ENCODE data around the gene GNG12. TPM values are rescaled to one million over a fixed set of nuclear protein-coding genes. Genes with fewer than 3 reads are reported as not detected.

GNG12 gene
- total and polyA plus RNA-seq, 2 donors (not counting 3 experiments of a cell fraction or from before 2014, with no cell fraction given): 107 to 152 TPM

DNA sequence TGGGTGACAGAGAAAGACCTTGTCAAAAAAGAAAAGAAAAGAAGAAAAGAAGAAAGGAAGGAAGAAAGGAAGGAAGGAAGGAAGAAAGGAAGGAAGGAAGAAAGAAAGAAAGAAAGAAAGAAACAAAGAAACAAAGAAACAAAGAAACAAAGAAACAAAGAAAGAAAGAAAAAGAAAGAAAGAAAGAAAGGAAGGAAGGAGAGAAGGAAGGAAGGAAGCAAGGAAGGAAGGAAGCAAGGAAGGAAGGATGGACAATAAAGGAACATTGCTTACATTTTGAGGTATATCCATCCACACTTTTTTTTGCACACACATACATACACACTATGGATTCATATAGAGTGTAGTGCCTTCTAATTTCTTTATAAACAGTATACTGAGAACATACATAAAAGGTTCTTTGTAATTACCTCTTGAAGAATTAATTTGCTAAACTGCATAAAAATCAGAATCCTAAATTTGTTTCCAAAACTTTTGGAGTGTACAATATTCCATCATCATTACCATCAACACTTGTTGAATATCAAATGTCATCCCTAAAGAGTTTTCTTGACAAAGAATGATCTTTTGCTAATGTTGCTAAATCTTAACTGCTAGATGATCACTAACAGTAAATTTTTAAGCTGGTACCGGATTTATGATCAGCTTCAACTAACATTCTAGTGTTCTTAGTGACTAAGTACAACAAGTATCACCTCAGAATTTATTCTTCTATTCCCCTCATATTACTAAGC, 159.6 kb downstream of the GNG12 start:
- Histone ChIP-seq H4K20me1 (replicated peaks; ENCODE audit: control insufficient read depth, extremely low read depth, insufficient read depth, low read length) (no peaks in the 10 kb centered on the region), H3K27ac (ENCODE audit: insufficient read depth, low read depth, low read length) (peak overlapping the region; percentile 69), H3K4me3 (replicated peaks in 1 of 3; ENCODE audit: insufficient read depth in 1 of 3, low read depth in 1 of 3, low read length in 3 of 3) (no peak overlapping the region), H3K27me3 (ENCODE audit: control insufficient read depth in 2 of 2, insufficient read depth in 2 of 2, low read length in 2 of 2) (no peaks in the 10 kb centered on the region), H3K9me1 (replicated peaks; ENCODE audit: control insufficient read depth, extremely low read depth, insufficient read depth, low read length) (no peaks in the 10 kb centered on the region), H3K9ac (replicated peaks; ENCODE audit: extremely low read depth, insufficient read depth, low read length) (peak overlapping the region; percentile 41), H3K4me2 (ENCODE audit: insufficient read depth, low read length) (no peak overlapping the region), H3K9me3 (replicated peaks; ENCODE audit: control insufficient read depth, insufficient read depth, low read length) (no peaks in the 10 kb centered on the region), H3K36me3 (ENCODE audit: control insufficient read depth in 2 of 2, extremely low read depth in 1 of 2, insufficient read depth in 2 of 2, low read length in 2 of 2) (no peaks in the 10 kb centered on the region), H3K4me1 (ENCODE audit: control insufficient read depth, extremely low read depth, insufficient read depth, low read length) (peaks cover 18% of the 10 kb centered on the region), H2AFZ (ENCODE audit: low read depth, low read length) (no peak overlapping the region), H3K79me2 (ENCODE audit: control insufficient read depth, insufficient read depth, low read length) (no peaks in the 10 kb centered on the region)
- ChIA-PET CTCF (interaction anchor here (1.1 to 1.9 kb wide), 10 partner anchors 9 to 141 kb away, joined by 3 to 12 read pairs (median 6); partner anchors contain the start of gene GADD45A), POLR2A (interaction anchor here (2.6 kb wide), 1 partner anchor 11 kb away, joined by 22 read pairs; the partner anchor contains the start of gene GADD45A)
- FAIRE-seq (peak; percentile 48), DNase-seq (ENCODE audit: low read depth, low spot score) (no peak)
- BruUV-seq (replicated peaks): no TSS peak
- intact Hi-C loops (cut with micrococcal nuclease): loop anchor here (1.0 to 2.0 kb wide), 4 partner anchors 12 to 83 kb away; partner anchors contain the start of gene GADD45A
- TF ChIP-seq POLR2A (IDR thresholded peaks at IDR 0.05; ENCODE audit: low read depth, low read length) (no peak), JUN (IDR thresholded peaks at IDR 0.05; ENCODE audit: borderline replicate concordance, insufficient read depth, insufficient read length, low read depth) (no peak), GATA2 (IDR thresholded peaks at IDR 0.05; ENCODE audit: insufficient read depth, insufficient read length, low read depth, low read length) (no peak), EZH2 (IDR thresholded peaks at IDR 0.05; ENCODE audit: borderline replicate concordance, low read depth, low read length, severe bottlenecking) (no peak), POLR2AphosphoS5 (IDR thresholded peaks at IDR 0.05; ENCODE audit: insufficient read depth, low read depth, low read length) (no peak), MYC (IDR thresholded peaks at IDR 0.05; ENCODE audit: low read depth, low read length) (no peak), FOS (IDR thresholded peaks at IDR 0.05; ENCODE audit: borderline replicate concordance, insufficient read depth, low read length) (no peak)
- TF ChIP-seq, protein P1, sequence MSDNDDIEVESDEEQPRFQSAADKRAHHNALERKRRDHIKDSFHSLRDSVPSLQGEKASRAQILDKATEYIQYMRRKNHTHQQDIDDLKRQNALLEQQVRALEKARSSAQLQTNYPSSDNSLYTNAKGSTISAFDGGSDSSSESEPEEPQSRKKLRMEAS (IDR thresholded peaks at IDR 0.05; ENCODE audit: insufficient read depth, insufficient read length): no peak
- TF ChIP-seq, protein P2, sequence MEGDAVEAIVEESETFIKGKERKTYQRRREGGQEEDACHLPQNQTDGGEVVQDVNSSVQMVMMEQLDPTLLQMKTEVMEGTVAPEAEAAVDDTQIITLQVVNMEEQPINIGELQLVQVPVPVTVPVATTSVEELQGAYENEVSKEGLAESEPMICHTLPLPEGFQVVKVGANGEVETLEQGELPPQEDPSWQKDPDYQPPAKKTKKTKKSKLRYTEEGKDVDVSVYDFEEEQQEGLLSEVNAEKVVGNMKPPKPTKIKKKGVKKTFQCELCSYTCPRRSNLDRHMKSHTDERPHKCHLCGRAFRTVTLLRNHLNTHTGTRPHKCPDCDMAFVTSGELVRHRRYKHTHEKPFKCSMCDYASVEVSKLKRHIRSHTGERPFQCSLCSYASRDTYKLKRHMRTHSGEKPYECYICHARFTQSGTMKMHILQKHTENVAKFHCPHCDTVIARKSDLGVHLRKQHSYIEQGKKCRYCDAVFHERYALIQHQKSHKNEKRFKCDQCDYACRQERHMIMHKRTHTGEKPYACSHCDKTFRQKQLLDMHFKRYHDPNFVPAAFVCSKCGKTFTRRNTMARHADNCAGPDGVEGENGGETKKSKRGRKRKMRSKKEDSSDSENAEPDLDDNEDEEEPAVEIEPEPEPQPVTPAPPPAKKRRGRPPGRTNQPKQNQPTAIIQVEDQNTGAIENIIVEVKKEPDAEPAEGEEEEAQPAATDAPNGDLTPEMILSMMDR (IDR thresholded peaks at IDR 0.05; ENCODE audit: extremely low read depth in 1 of 2, insufficient read depth in 1 of 2, low read depth in 1 of 2, low read length in 2 of 2): no peak
- dilution Hi-C loops (cut with MboI; ENCODE audit: extremely low pct_ligation_motif_present, low sequenced_read_pairs): no loop called here
